ENCODE results near the gene NOS2.

DNA sequence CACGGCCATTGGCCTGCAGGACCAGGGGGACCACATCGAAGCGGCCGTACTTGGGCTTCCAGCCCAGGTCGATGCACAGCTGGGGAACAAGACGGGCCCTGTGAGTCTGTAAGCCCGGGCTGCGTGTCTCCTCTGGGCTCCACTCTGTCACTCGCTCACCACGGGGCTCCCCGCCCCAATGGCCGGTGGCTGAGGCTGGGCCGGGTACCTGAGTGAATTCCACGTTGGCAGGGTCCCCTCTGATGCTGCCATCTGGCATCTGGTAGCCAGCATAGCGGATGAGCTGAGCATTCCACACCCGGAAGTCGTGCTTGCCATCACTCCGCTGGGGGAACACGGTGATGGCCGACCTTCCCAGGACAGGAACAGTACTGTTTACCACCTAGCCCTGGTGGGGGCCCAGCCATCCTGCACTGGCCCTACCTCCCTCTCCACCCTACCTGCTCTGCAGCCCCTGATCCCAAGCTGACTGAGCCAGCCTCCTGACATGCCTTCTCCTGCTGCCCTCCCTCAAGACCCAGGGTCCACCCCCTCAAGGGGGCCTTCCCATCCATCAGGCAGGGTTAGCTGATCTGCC, 19.4 kb downstream of the NOS2 start:
- TF ChIP-seq, protein P1, sequence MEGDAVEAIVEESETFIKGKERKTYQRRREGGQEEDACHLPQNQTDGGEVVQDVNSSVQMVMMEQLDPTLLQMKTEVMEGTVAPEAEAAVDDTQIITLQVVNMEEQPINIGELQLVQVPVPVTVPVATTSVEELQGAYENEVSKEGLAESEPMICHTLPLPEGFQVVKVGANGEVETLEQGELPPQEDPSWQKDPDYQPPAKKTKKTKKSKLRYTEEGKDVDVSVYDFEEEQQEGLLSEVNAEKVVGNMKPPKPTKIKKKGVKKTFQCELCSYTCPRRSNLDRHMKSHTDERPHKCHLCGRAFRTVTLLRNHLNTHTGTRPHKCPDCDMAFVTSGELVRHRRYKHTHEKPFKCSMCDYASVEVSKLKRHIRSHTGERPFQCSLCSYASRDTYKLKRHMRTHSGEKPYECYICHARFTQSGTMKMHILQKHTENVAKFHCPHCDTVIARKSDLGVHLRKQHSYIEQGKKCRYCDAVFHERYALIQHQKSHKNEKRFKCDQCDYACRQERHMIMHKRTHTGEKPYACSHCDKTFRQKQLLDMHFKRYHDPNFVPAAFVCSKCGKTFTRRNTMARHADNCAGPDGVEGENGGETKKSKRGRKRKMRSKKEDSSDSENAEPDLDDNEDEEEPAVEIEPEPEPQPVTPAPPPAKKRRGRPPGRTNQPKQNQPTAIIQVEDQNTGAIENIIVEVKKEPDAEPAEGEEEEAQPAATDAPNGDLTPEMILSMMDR (IDR thresholded peaks at IDR 0.05; ENCODE audit: low read length): no peak
- no peak for TF ChIP-seq EZH2 (IDR thresholded peaks at IDR 0.05; ENCODE audit: borderline replicate concordance, low read length)
